ENCODE measurements around the gene CBARP. TPM values are rescaled to one million over a fixed set of nuclear protein-coding genes. Genes with fewer than 3 reads are reported as not detected.

Gene CBARP
- polyA plus RNA-seq, 3 donors: not detected

GRCh38 chr19:1206864-1207450 is 30.8 kb downstream of the CBARP start:
- H2AFZ ChIP-seq (ENCODE audit: insufficient read depth, low read depth, low read length, poor library complexity, severe bottlenecking): peak overlapping the region; percentile 65
- no peaks in the 10 kb centered on the region for H3K9me3 ChIP-seq (replicated peaks in 1 of 2; ENCODE audit: control insufficient read depth in 1 of 2, insufficient read depth in 1 of 2, low read length in 2 of 2)
- Mint-ChIP-seq H3K4me3 (peak overlapping the region; percentile 97), H3K4me1 (peaks cover 49% of the 10 kb centered on the region), H3K9me3 (no peaks in the 10 kb centered on the region), H3K27me3 (ENCODE audit: low read depth in 3 of 3) (peaks cover 0 to 4% (median 1%) of the 10 kb centered on the region in 3 donors), H3K27ac (peak overlapping the region; percentile 89 to 93 (median 92)), H3K36me3 (peaks cover 15 to 26% of the 10 kb centered on the region in 2 donors)
- TF ChIP-seq, protein P1, sequence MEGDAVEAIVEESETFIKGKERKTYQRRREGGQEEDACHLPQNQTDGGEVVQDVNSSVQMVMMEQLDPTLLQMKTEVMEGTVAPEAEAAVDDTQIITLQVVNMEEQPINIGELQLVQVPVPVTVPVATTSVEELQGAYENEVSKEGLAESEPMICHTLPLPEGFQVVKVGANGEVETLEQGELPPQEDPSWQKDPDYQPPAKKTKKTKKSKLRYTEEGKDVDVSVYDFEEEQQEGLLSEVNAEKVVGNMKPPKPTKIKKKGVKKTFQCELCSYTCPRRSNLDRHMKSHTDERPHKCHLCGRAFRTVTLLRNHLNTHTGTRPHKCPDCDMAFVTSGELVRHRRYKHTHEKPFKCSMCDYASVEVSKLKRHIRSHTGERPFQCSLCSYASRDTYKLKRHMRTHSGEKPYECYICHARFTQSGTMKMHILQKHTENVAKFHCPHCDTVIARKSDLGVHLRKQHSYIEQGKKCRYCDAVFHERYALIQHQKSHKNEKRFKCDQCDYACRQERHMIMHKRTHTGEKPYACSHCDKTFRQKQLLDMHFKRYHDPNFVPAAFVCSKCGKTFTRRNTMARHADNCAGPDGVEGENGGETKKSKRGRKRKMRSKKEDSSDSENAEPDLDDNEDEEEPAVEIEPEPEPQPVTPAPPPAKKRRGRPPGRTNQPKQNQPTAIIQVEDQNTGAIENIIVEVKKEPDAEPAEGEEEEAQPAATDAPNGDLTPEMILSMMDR (IDR thresholded peaks at IDR 0.05): no peak
- WGBS (ENCODE audit: insufficient coverage): under 1% methylated on average over 30 of the region's 38 CpGs
- H3K4me3 ChIP-seq (replicated peaks in 1 of 3; ENCODE audit: low read depth in 2 of 3, low read length in 3 of 3): peak overlapping the region; percentile 73 to 96 (median 87)
- peaks cover 0 to 10% of the 10 kb centered on the region in 2 donors for H3K36me3 ChIP-seq (replicated peaks in 1 of 2; ENCODE audit: control insufficient read depth in 1 of 2, insufficient read depth in 2 of 2, low read length in 2 of 2)
- intact Hi-C loops (cut with micrococcal nuclease): no loop called here
- H3K27ac ChIP-seq (ENCODE audit: low read depth in 1 of 2, low read length in 2 of 2): peak overlapping the region; percentile 51 to 83
- peak overlapping the region; percentile 95 for H3K4me2 ChIP-seq (replicated peaks; ENCODE audit: extremely low read depth, low read length, poor library complexity, severe bottlenecking)
- H3K9ac ChIP-seq (ENCODE audit: insufficient read depth, low read length, poor library complexity, severe bottlenecking): peak overlapping the region; percentile 73
- H3K4me1 ChIP-seq (ENCODE audit: control insufficient read depth in 1 of 2, insufficient read depth in 2 of 2, low read length in 2 of 2): peaks cover 47 to 60% of the 10 kb centered on the region in 2 donors
- H3K27me3 ChIP-seq (ENCODE audit: control insufficient read depth in 2 of 2, insufficient read depth in 2 of 2, low read length in 2 of 2): no peaks in the 10 kb centered on the region
- H3K79me2 ChIP-seq (ENCODE audit: insufficient read depth, low read length): peaks cover 60% of the 10 kb centered on the region
- peak; percentile 58 to 78 (median 66) for DNase-seq
- H4K20me1 ChIP-seq (ENCODE audit: insufficient read depth, low read length): peaks cover 54% of the 10 kb centered on the region

DNA sequence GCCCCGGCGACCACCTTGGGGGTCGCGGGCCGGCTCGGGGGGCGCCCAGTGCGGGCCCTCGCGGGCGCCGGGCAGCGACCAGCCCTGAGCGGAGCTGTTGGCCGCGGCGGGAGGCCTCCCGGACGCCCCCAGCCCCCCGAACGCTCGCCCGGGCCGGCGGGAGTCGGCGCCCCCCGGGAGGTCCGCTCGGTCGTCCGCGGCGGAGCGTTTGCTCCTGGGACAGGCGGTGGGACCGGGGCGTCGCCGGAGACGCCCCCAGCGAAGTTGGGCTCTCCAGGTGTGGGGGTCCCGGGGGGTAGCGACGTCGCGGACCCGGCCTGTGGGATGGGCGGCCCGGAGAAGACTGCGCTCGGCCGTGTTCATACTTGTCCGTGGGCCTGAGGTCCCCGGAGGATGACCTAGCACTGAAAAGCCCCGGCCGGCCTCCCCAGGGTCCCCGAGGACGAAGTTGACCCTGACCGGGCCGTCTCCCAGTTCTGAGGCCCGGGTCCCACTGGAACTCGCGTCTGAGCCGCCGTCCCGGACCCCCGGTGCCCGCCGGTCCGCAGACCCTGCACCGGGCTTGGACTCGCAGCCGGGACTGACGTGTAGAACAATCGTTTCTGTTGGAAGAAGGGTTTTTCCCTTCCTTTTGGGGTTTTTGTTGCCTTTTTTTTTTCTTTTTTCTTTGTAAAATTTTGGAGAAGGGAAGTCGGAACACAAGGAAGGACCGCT is 31.5 kb downstream of the CBARP start:
- Histone ChIP-seq H3K79me2 (ENCODE audit: insufficient read depth, low read length) (peaks cover 53% of the 10 kb centered on the region), H3K9me3 (replicated peaks in 1 of 2; ENCODE audit: control insufficient read depth in 1 of 2, insufficient read depth in 1 of 2, low read length in 2 of 2) (no peaks in the 10 kb centered on the region), H3K4me1 (ENCODE audit: control insufficient read depth in 1 of 2, insufficient read depth in 2 of 2, low read length in 2 of 2) (peaks cover 41 to 53% of the 10 kb centered on the region in 2 donors), H3K4me3 (replicated peaks in 1 of 3; ENCODE audit: low read depth in 2 of 3, low read length in 3 of 3) (peak overlapping the region; percentile 73 to 96 (median 87)), H3K4me2 (replicated peaks; ENCODE audit: extremely low read depth, low read length, poor library complexity, severe bottlenecking) (peak overlapping the region; percentile 95), H3K27ac (ENCODE audit: low read depth in 1 of 2, low read length in 2 of 2) (peak overlapping the region; percentile 51 to 83), H3K9ac (ENCODE audit: insufficient read depth, low read length, poor library complexity, severe bottlenecking) (peak overlapping the region; percentile 73), H3K27me3 (ENCODE audit: control insufficient read depth in 2 of 2, insufficient read depth in 2 of 2, low read length in 2 of 2) (no peaks in the 10 kb centered on the region), H2AFZ (ENCODE audit: insufficient read depth, low read depth, low read length, poor library complexity, severe bottlenecking) (no peak overlapping the region), H4K20me1 (ENCODE audit: insufficient read depth, low read length) (peaks cover 48% of the 10 kb centered on the region), H3K36me3 (replicated peaks in 1 of 2; ENCODE audit: control insufficient read depth in 1 of 2, insufficient read depth in 2 of 2, low read length in 2 of 2) (peaks cover 0 to 10% of the 10 kb centered on the region in 2 donors)
- TF ChIP-seq, protein P1 (IDR thresholded peaks at IDR 0.05): no peak
- peak in 1 of 3 donors; percentile 37 for DNase-seq
- H3K27me3 Mint-ChIP-seq (ENCODE audit: low read depth in 3 of 3): peaks cover 0 to 4% (median 1%) of the 10 kb centered on the region in 3 donors
- H3K27ac Mint-ChIP-seq: peak overlapping the region; percentile 89 to 93 (median 92)
- H3K9me3 Mint-ChIP-seq: no peaks in the 10 kb centered on the region
- under 1% methylated on average over 68 of the region's 78 CpGs for WGBS (ENCODE audit: insufficient coverage)
- H3K4me1 Mint-ChIP-seq: peaks cover 46% of the 10 kb centered on the region
- H3K4me3 Mint-ChIP-seq: peak overlapping the region; percentile 97
- intact Hi-C loops (cut with micrococcal nuclease): no loop called here
- peaks cover 11 to 21% of the 10 kb centered on the region in 2 donors for H3K36me3 Mint-ChIP-seq
